Glutamatergic neuron (in vitro differentiated cells): ENCODE results near the gene LAMA2. TPM values are rescaled to one million over a fixed set of nuclear protein-coding genes. Genes with fewer than 3 reads are reported as not detected.

ENCODE experiments used
- DNase-seq: peaks from one replicate; pipeline ENCODE4 v3.0.0; 2022
- H3K27ac Mint-ChIP-seq: one replicate; pipeline ENCODE4 v1.8.0; 2020; ENCODE audit warnings: mild to moderate bottlenecking, mixed read lengths, inconsistent platforms; ENCODE audit not compliant: unreplicated experiment
- H3K27me3 Mint-ChIP-seq: one replicate; pipeline ENCODE4 v1.8.0; 2020; ENCODE audit warnings: mild to moderate bottlenecking, moderate library complexity, mixed read lengths, inconsistent platforms; ENCODE audit not compliant: unreplicated experiment
- H3K36me3 Mint-ChIP-seq: one replicate; pipeline ENCODE4 v1.8.0; 2020; ENCODE audit warnings: mild to moderate bottlenecking, mixed read lengths, inconsistent platforms; ENCODE audit not compliant: unreplicated experiment
- H3K4me1 Mint-ChIP-seq: one replicate; pipeline ENCODE4 v1.8.0; 2020; ENCODE audit warnings: mild to moderate bottlenecking, low read depth, mixed read lengths, inconsistent platforms; ENCODE audit not compliant: unreplicated experiment
- H3K4me3 Mint-ChIP-seq: one replicate; pipeline ENCODE4 v1.8.0; 2020; ENCODE audit warnings: mild to moderate bottlenecking, mixed read lengths, inconsistent platforms; ENCODE audit not compliant: unreplicated experiment
- H3K9me3 Mint-ChIP-seq: one replicate; pipeline ENCODE4 v1.8.0; 2020; ENCODE audit warnings: mild to moderate bottlenecking, moderate library complexity, mixed read lengths, inconsistent platforms; ENCODE audit not compliant: unreplicated experiment
- CTCF ChIP-seq: fragments of 200-600 bp; sonication (generic); IDR thresholded peaks from one replicate; pipeline ENCODE4 v1.5.0; 2021; ENCODE audit not compliant: partially characterized antibody, unreplicated experiment
- total RNA-seq: library from RNA; stranded (reverse); fragmentation: NEBNext Ultra II Directional; extraction: Animal tissue kit (Norgen Biotek cat#: 25700); gene quantifications from one replicate; pipeline ENCODE4 v1.2.1, GENCODE V29; 2021; ENCODE audit not compliant: unreplicated experiment

The LAMA2 gene
- total RNA-seq, 1 donor from 2014 or later: 2.4 TPM

GRCh38 chr6:128929869-128930268 is 46.9 kb downstream of the LAMA2 start:
- H3K27ac Mint-ChIP-seq: no peak overlapping the region
- no peak overlapping the region for H3K4me3 Mint-ChIP-seq
- no peaks in the 10 kb centered on the region for H3K9me3 Mint-ChIP-seq
- no peak for DNase-seq
- H3K4me1 Mint-ChIP-seq: no peaks in the 10 kb centered on the region
- no peaks in the 10 kb centered on the region for H3K36me3 Mint-ChIP-seq
- no peak for TF ChIP-seq CTCF
- H3K27me3 Mint-ChIP-seq: no peaks in the 10 kb centered on the region

GRCh38 chr6:128930321-128930720 is 47.4 kb downstream of the LAMA2 start:
- no peaks in the 10 kb centered on the region for H3K36me3 Mint-ChIP-seq
- no peaks in the 10 kb centered on the region for H3K4me1 Mint-ChIP-seq
- H3K27ac Mint-ChIP-seq: no peak overlapping the region
- no peaks in the 10 kb centered on the region for H3K27me3 Mint-ChIP-seq
- no peaks in the 10 kb centered on the region for H3K9me3 Mint-ChIP-seq
- DNase-seq: no peak
- TF ChIP-seq CTCF: no peak
- no peak overlapping the region for H3K4me3 Mint-ChIP-seq

DNA sequence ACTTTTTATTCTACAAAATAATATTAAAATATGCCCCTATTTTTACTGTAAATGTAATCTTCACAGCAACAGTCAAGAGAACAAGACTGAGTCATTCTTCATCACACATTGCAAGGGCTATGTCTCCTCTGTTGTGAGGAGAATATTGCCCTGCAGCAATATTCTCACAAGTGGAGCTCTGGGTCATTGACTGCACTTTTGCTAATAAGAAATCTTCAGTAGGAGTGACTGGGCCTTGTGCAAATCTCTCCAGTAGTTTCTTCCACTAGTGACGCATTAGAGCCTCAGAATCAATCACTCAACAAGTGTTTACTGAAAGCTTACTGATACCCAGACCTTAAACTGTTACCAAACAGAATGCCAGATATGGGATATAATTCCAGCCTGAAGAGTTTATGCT is 49.1 kb downstream of the LAMA2 start:
- DNase-seq: no peak
- no peak for TF ChIP-seq CTCF
- no peaks in the 10 kb centered on the region for H3K36me3 Mint-ChIP-seq
- no peaks in the 10 kb centered on the region for H3K4me1 Mint-ChIP-seq
- no peaks in the 10 kb centered on the region for H3K27me3 Mint-ChIP-seq
- no peak overlapping the region for H3K4me3 Mint-ChIP-seq
- no peaks in the 10 kb centered on the region for H3K9me3 Mint-ChIP-seq
- H3K27ac Mint-ChIP-seq: no peak overlapping the region

DNA sequence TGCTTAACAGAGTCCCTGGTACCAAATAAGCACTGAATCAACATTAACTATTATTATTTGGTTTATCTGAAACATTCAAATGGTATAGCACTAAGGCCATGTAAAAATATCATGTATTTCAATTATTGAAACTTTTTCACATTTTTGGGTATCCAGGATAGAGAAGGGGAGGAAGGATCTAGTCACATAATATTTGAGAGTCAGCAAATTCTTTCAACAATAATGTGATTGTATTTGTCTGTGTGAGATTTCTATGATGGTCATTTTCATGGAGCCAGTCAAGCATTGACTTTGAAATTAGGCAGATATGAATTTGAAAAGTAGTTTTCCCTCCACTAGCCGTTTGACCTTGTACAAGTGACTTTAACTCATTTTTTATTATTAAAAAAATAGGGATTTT is 67.9 kb downstream of the LAMA2 start:
- no peak for DNase-seq
- Mint-ChIP-seq H3K27ac (no peak overlapping the region), H3K4me1 (peaks cover 3% of the 10 kb centered on the region), H3K9me3 (no peaks in the 10 kb centered on the region), H3K36me3 (no peaks in the 10 kb centered on the region), H3K4me3 (no peak overlapping the region), H3K27me3 (no peaks in the 10 kb centered on the region)
- TF ChIP-seq CTCF: no peak

GRCh38 chr6:128952902-128953301 is 70.0 kb downstream of the LAMA2 start:
- no peak overlapping the region for H3K27ac Mint-ChIP-seq

More at GRCh38 chr6:128952902-128953301, 70.0 kb downstream of the LAMA2 start:
- Mint-ChIP-seq H3K36me3 (no peaks in the 10 kb centered on the region), H3K9me3 (no peaks in the 10 kb centered on the region), H3K4me1 (peaks cover 3% of the 10 kb centered on the region), H3K4me3 (no peak overlapping the region), H3K27me3 (no peaks in the 10 kb centered on the region)
- DNase-seq: no peak
- TF ChIP-seq CTCF: no peak
